ENCODE results near the gene VTI1A.

DNA sequence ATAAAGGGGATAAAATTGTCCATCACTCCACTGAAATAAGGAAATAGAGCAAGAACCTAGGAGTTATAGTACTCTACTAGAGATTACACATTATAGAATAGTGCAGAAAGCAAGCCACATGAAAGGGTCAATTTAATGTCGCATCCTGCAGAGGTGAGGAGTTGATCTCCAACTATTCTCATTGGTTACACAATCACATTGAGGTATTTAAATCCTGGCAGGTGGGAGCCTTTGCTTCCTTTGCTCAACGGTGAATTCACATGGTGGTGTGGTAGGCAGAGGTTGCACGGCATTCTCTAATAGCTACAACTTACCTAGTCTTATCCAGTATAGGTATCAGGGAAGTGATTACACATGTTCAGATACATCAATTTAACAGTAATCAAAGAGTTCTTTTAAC lies 304.6 kb downstream of the VTI1A start:
- TF ChIP-seq, protein P1, sequence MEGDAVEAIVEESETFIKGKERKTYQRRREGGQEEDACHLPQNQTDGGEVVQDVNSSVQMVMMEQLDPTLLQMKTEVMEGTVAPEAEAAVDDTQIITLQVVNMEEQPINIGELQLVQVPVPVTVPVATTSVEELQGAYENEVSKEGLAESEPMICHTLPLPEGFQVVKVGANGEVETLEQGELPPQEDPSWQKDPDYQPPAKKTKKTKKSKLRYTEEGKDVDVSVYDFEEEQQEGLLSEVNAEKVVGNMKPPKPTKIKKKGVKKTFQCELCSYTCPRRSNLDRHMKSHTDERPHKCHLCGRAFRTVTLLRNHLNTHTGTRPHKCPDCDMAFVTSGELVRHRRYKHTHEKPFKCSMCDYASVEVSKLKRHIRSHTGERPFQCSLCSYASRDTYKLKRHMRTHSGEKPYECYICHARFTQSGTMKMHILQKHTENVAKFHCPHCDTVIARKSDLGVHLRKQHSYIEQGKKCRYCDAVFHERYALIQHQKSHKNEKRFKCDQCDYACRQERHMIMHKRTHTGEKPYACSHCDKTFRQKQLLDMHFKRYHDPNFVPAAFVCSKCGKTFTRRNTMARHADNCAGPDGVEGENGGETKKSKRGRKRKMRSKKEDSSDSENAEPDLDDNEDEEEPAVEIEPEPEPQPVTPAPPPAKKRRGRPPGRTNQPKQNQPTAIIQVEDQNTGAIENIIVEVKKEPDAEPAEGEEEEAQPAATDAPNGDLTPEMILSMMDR (IDR thresholded peaks at IDR 0.05): no peak
- TF ChIP-seq EP300 (IDR thresholded peaks at IDR 0.05): no peak

All from sigmoid colon (tissue), 4 donors.